OCI-LY7 (cell line): ENCODE results near the gene TRIB2.

Source experiments
- EZH2phosphoT487 ChIP-seq: fragments of 200-600 bp; sonication (generic); IDR thresholded peaks from 2 replicates; pipeline ENCODE4 v1.6.1; 2018; ENCODE audit warnings: low read depth, borderline replicate concordance, mild to moderate bottlenecking, mixed run types, antibody characterized with exemption, low read length, moderate library complexity, mixed read lengths
- TF ChIP-seq, protein P1 (sequence below): fragments of 200-600 bp; sonication (generic); conservative IDR thresholded peaks from 2 replicates; pipeline ENCODE4 v1.5.1; 2014; ENCODE audit warnings: mild to moderate bottlenecking, antibody characterized with exemption, low read length, moderate library complexity, mixed read lengths

DNA sequence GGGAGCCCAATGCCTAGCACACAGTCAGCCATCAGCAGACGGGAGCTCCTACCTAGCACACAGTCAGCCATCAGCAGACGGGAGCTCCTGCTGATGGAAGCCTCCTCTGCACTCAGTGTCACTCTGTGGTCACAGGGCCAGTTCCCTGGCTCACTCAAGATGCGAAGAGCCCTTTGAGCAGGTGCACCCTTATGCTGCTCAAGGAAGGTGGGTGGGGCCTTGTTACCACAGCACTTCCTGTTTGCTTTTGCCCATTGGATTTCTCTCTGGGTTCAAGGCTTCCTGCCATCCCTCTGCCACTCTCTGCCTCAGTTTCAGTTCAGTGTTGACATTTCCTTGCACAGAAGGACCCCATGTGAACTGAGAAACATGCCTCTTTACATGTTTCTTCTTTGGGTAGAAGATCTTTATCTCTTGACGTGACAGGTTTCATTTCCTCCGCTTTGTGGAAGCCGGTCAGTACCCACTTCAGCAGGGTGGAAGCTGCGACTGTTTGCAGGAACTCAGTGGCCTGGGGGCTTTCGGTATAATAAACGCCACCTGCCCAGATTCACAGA lies 11.6 kb downstream of the TRIB2 start:
- no peak for TF ChIP-seq EZH2phosphoT487
- TF ChIP-seq, protein P1, sequence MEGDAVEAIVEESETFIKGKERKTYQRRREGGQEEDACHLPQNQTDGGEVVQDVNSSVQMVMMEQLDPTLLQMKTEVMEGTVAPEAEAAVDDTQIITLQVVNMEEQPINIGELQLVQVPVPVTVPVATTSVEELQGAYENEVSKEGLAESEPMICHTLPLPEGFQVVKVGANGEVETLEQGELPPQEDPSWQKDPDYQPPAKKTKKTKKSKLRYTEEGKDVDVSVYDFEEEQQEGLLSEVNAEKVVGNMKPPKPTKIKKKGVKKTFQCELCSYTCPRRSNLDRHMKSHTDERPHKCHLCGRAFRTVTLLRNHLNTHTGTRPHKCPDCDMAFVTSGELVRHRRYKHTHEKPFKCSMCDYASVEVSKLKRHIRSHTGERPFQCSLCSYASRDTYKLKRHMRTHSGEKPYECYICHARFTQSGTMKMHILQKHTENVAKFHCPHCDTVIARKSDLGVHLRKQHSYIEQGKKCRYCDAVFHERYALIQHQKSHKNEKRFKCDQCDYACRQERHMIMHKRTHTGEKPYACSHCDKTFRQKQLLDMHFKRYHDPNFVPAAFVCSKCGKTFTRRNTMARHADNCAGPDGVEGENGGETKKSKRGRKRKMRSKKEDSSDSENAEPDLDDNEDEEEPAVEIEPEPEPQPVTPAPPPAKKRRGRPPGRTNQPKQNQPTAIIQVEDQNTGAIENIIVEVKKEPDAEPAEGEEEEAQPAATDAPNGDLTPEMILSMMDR, result no peak
